K562 (cell line): Measurements from ENCODE around the gene SPIB. TPM values are rescaled to one million over a fixed set of nuclear protein-coding genes. Genes with fewer than 3 reads are reported as not detected.

Experiments used
- ATAC-seq: fragments of 200-7000 bp; cut with Tn5 transposase; 3 replicates; pipeline ENCODE4 v1.9.1; 2020; ENCODE audit warnings: moderate library complexity
- BruUV-seq: library from RNA; stranded (reverse); fragments of 400-500 nt; replicated peaks from 2 replicates; lab custom pipeline; 2021; lab: Mats Ljungman, UMichigan
- CTCF ChIA-PET: fragments of 300-600 bp; formaldehyde crosslinking; extraction: SDS; loops from one replicate; lab custom pipeline; 2021; ENCODE audit warnings: low intra/inter-chr PET ratio; lab: Yijun Ruan, JAX
- POLR2A ChIA-PET: fragments of 300-600, 350-650 bp; sonication (Branson Sonifier 250); formaldehyde crosslinking; extraction: SDS; loops from one replicate; lab custom pipeline; 2021; ENCODE audit warnings: antibody characterized with exemption, inconsistent platforms; lab: Yijun Ruan, JAX
- DNase-seq, 4 experiments: peaks; one replicate each; pipeline versions ENCODE4 v3.0.0 to v3.0.0-alpha.2; 2011 to 2018; ENCODE audit warnings: low spot score in 3 of 4, mixed read lengths in 3 of 4; ENCODE audit errors: extremely low read depth in 1 of 4
- FAIRE-seq: peaks from 2 replicates; lab custom pipeline; 2011; peaks lifted over from hg19 to GRCh38; lab: Jason Lieb, UNC
- H2AFZ ChIP-seq: 2 replicates; pipeline ENCODE4 v1.6.0; 2011; ENCODE audit warnings: low read depth, low read length, control low read depth, inconsistent platforms
- H3K27ac ChIP-seq: fragments of 200-600 bp; 3 replicates; pipeline ENCODE4 v1.8.0; 2011; ENCODE audit warnings: low read depth, mild to moderate bottlenecking, control low read depth, inconsistent platforms, low read length, moderate library complexity, mixed read lengths; ENCODE audit errors: extremely low read depth
- H3K27me3 ChIP-seq, 2 experiments: fragments of 300-600 bp in 1 of 2; 2 replicates in 1 of 2; 3 replicates in 1 of 2; pipeline versions ENCODE4 v1.6.0 to v1.8.0; 2011; ENCODE audit warnings: inconsistent platforms in 2 of 2, low read length in 2 of 2, mild to moderate bottlenecking in 1 of 2, mixed read lengths in 1 of 2, moderate library complexity in 1 of 2; ENCODE audit not compliant: control insufficient read depth in 2 of 2, insufficient read depth in 2 of 2
- H3K36me3 ChIP-seq: fragments of 300-600 bp; 3 replicates; pipeline ENCODE4 v1.8.0; 2011; ENCODE audit warnings: mild to moderate bottlenecking, low read length, inconsistent platforms; ENCODE audit not compliant: control insufficient read depth, insufficient read depth
- H3K4me1 ChIP-seq, 2 experiments: fragments of 200-600 bp in 1 of 2; replicated peaks in 1 of 2; 2 replicates in 1 of 2; 3 replicates in 1 of 2; pipeline versions ENCODE4 v1.5.1 to v1.8.0; 2011; ENCODE audit warnings: inconsistent platforms in 2 of 2, low read length in 2 of 2, mild to moderate bottlenecking in 1 of 2, mixed read lengths in 1 of 2, moderate library complexity in 1 of 2; ENCODE audit not compliant: control insufficient read depth in 2 of 2, insufficient read depth in 2 of 2
- H3K4me2 ChIP-seq: 2 replicates; pipeline ENCODE4 v1.6.1; 2011; ENCODE audit warnings: low read length, control low read depth, inconsistent platforms, mixed read lengths; ENCODE audit not compliant: insufficient read depth
- H3K4me3 ChIP-seq: fragments of 200-600 bp; sonication (generic), shearing (Covaris generic); 2 replicates; pipeline ENCODE4 v1.5.1; 2016; ENCODE audit warnings: control low read depth, inconsistent platforms
- H3K79me2 ChIP-seq: fragments of 200-600 bp; 3 replicates; pipeline ENCODE4 v1.8.0; 2011; ENCODE audit warnings: low read length, inconsistent platforms; ENCODE audit not compliant: control insufficient read depth, insufficient read depth
- H3K9ac ChIP-seq, 2 experiments: 2 replicates each; pipeline versions ENCODE4 v1.6.0 to v1.6.1; 2011; ENCODE audit warnings: low read depth in 2 of 2, low read length in 2 of 2, control low read depth in 1 of 2, inconsistent platforms in 1 of 2, mild to moderate bottlenecking in 1 of 2, mixed read lengths in 1 of 2; ENCODE audit not compliant: insufficient read depth in 1 of 2
- H3K9me1 ChIP-seq: one replicate; pipeline ENCODE4 v1.6.0; 2011; ENCODE audit warnings: inconsistent platforms, mild to moderate bottlenecking, low read length, moderate library complexity; ENCODE audit not compliant: control insufficient read depth, insufficient read depth
- H3K9me3 ChIP-seq: replicated peaks from 2 replicates; pipeline ENCODE4 v1.5.1; 2011; ENCODE audit warnings: low read depth, low read length, inconsistent platforms; ENCODE audit not compliant: control insufficient read depth, insufficient read depth
- H4K20me1 ChIP-seq: replicated peaks from 2 replicates; pipeline ENCODE4 v1.6.1; 2011; ENCODE audit warnings: low read length, inconsistent platforms, mixed read lengths; ENCODE audit not compliant: control insufficient read depth, insufficient read depth
- CGGBP1 ChIP-seq: fragments of 250-450 bp; sonication (Bioruptor Pico); IDR thresholded peaks from 2 replicates; pipeline ENCODE4 v1.9.0; 2021; ENCODE audit warnings: mild to moderate bottlenecking
- EP400 ChIP-seq: fragments of 450-650 bp; IDR thresholded peaks from 2 replicates; pipeline ENCODE4 v1.6.1; 2017; ENCODE audit warnings: antibody characterized with exemption, mild to moderate bottlenecking, moderate library complexity
- PRDM10 ChIP-seq: fragments of 450-650 bp; IDR thresholded peaks from 2 replicates; pipeline ENCODE4 v1.6.1; 2018; ENCODE audit not compliant: partially characterized antibody
- SRSF3 ChIP-seq: fragments of 200-400 bp; formaldehyde crosslinking; IDR thresholded peaks from 2 replicates; pipeline ENCODE4 v1.6.1; 2016; ENCODE audit warnings: mild to moderate bottlenecking, low read length, moderate library complexity; ENCODE audit not compliant: insufficient read depth
- ZBTB7A ChIP-seq: IDR thresholded peaks from 2 replicates; pipeline ENCODE4 v1.6.1; 2011; ENCODE audit warnings: low read depth, mild to moderate bottlenecking, low read length, moderate library complexity, borderline replicate concordance; ENCODE audit not compliant: control insufficient read depth
- WGBS: fragments of 100-300 bp; shearing (Covaris generic); methylation state at CpG from one replicate; pipeline ENCODE4 v1.1.6; 2016; ENCODE audit warnings: low coverage, mixed read lengths; ENCODE audit not compliant: insufficient coverage; ENCODE audit errors: missing lambda C conversion rate; 5-methylcytosine and 5-hydroxymethylcytosine counted together
- in situ Hi-C: fragments of 300-500 bp; cut with MboI; formaldehyde crosslinking; loops from 4 replicates; pipeline ENCODE4 v1.15.0; 2018; ENCODE audit warnings: inconsistent platforms, mixed read lengths
- intact Hi-C: fragments of 100-400 bp; cut with micrococcal nuclease; formaldehyde crosslinking; loops from 2 replicates; pipeline ENCODE4 v1.14.2; 2022
- polyA plus RNA-seq, 8 experiments: library from polyadenylated mRNA; depleted of rRNA in 4 of 8; stranded (reverse) in 5 of 8; unstranded in 3 of 8; fragments of >200 nt; fragmentation: Nextera tagmentation in 2 of 8; fragmentation: Illumina TruSeq in 1 of 8; extraction: Ambion mirVana in 2 of 8; extraction: Trizol in 1 of 8; gene quantifications; 2 replicates each; pipeline versions ENCODE4 v1.2.1 to v1.2.3, GENCODE V29; 2011 to 2014; ENCODE audit warnings: inconsistent platforms in 1 of 8, missing spikeins in 1 of 8
- total RNA-seq, 7 experiments: library from RNA; depleted of rRNA in 6 of 7; stranded (reverse); fragments of >200 nt in 6 of 7; fragmentation: Illumina TruSeq in 2 of 7; extraction: Trizol in 2 of 7; gene quantifications; 2 replicates each; pipeline versions ENCODE4 v1.2.1 to v1.2.3, GENCODE V29; 2011 to 2021; ENCODE audit warnings: low replicate concordance in 1 of 7

The SPIB gene
- total and polyA plus RNA-seq, 9 of the 15 experiments (the other 6 are each of a cell fraction or from before 2014, with no cell fraction given), result 0.06 to 1.0 (median 0.43) TPM; not detected in 1

DNA sequence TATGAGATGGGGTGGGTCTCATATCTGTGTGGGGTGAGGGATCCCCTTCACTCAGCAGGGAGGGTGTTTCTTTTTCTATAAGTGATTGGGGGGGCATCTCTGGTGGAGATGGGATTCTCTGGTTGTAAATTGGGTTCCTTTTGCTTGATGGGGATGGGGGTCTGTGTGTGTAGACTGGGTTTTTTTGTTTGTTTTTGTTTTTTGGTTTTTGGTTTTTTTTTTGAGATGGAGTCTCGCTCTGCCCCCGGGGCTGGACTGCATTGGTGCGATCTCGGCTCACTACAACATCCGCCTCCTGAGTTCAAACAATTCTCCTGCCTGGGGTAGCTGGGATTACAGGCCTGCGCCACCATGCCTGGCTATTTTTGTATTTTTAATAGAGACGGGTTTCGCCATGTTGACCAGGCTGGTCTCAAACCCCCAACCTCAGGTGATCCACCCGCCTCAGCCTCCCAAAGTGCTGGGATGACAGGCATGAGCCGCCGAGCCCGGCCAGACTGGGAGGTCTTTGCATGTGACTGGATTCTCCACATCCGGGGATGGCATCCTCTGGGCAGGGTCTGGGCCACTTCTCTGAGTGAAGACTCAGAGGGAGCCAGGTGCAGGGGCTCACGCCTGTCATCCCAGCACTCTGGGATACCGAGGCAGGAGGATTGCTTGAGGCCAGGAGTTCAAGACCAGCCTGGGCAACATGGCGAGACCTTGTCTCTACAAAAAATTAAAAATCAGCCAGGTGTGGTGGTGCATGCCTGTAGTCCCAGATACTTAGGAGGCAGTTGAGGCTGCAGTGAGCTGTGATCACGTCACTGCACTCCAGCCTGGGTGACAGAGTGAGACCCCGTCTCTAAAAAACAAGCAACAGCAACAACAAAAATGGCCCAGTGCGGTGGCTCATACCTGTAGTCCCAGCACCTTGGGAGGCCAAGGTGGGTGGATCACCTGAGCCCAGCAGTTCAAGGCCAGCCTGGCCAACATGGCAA lies 14.8 kb downstream of the SPIB start:
- Histone ChIP-seq H3K79me2 (no peaks in the 10 kb centered on the region), H3K9me1 (no peaks in the 10 kb centered on the region), H3K9ac (peak overlapping the region in 1 of 2 experiments; percentile 35; a peak in 1 of 4 replicates), H3K4me3 (no peak overlapping the region), H3K4me2 (no peak overlapping the region), H4K20me1 (no peaks in the 10 kb centered on the region), H3K27me3 (peaks cover 0 to 19% of the 10 kb centered on the region in 2 experiments; a peak in 3 of 5 replicates), H3K4me1 (peaks cover 12 to 45% of the 10 kb centered on the region in 2 experiments; a peak in 4 of 5 replicates), H3K36me3 (no peaks in the 10 kb centered on the region), H2AFZ (no peak overlapping the region), H3K27ac (no peak overlapping the region), H3K9me3 (no peaks in the 10 kb centered on the region)
- BruUV-seq, result no TSS peak
- ChIA-PET CTCF (no interaction called here), POLR2A (no interaction called here)
- WGBS, result 58% methylated on average over 19 of the region's 19 CpGs
- in situ Hi-C loops, result no loop called here
- intact Hi-C loops, result no loop called here
- FAIRE-seq, result no peak
- DNase-seq, result no peak
- ATAC-seq, result no peak
- no peak for TF ChIP-seq CGGBP1
- TF ChIP-seq SRSF3, result no peak
- TF ChIP-seq ZBTB7A, result 0 out of 2 replicates have a peak, but pooled peaks have one; percentile 15
- TF ChIP-seq EP400, result no peak
- peak; percentile 26 for TF ChIP-seq PRDM10
